Stimulated activated CD8-positive, alpha-beta memory T cell treated with anti-CD3 and anti-CD28 coated beads, Interleukin-4, amount 100 ng/mL, for 48 hours (primary cell): ENCODE data around the gene PRPF40A.

Source experiments
- DNase-seq: peaks from one replicate; pipeline ENCODE4 v3.0.0-alpha.2; 2020

The PRPF40A gene

DNA sequence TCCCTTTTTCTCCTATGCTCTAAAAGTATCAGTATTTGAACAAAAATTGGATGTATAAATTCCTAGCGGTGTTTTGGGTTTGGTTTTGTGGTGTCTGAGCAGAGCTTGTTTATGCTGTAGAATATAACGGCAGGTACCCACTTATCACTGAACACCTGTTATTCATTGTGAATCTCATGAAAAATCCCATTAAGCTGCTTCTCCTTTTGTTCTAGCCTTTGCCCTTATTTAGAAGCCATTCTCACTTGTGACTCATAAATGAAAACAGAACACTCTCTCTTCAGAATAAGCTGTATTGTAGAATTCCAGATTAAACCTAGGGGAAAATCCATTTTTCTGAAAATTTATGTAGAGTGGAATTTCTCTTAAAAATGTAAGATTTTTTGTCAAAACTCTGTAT is 104.0 kb downstream of the PRPF40A start:
- DNase-seq, result no peak

DNA sequence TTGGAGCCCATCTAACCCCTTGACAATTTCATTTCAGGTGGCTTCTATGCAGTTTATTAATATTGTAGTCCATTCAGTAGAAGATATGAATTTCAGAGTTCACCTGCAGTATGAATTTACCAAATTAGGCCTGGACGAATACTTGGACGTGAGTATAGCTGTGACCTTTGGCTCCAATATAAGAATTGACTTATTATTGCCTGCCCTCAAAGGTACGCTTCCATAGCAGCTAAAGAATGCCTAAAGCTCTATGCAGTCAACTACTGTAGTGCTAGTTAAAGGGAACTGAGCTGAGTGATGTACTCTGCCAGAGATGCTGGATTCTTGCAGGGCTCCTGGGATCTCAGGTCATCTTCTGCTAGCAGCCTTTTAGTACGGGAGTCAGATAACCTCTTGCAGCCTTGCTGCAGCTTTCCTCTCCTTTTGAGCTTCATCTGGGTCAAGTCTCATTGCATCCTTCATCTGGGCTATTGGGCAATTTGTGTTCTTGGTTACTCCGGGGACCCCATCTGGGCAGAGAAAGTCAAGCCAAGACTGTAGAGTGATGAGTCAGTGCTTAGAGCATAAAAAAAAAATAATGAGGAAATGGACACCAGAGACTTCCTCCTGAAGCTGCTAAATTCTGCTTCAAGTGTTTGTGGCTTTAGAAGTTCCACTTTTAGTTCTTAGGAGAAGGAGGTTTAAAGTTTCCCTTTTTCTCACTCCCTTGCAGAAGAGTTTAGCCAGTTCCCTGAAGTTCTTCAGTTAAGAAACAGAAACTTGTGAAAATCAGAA is 105.6 kb downstream of the PRPF40A start:
- no peak for DNase-seq

DNA sequence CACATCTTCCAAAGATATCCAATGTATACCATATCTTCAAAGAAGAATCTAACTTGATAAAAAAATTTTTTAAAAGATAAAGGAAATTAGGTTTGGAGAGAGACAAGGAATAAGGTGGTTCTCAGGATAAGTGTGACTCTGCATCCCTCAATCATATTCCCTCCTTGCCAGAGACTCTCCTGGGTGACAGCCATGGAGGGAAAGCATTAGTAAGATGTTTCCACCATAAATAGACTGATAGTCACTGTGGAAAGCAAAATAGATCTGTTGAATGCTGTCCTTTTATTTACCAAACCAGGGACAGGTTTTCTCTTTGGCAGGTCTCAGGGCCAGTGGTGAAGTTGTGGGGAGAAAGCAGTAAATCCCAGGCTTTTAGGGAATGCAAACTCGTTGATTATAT is 107.6 kb downstream of the PRPF40A start:
- DNase-seq, result no peak

DNA sequence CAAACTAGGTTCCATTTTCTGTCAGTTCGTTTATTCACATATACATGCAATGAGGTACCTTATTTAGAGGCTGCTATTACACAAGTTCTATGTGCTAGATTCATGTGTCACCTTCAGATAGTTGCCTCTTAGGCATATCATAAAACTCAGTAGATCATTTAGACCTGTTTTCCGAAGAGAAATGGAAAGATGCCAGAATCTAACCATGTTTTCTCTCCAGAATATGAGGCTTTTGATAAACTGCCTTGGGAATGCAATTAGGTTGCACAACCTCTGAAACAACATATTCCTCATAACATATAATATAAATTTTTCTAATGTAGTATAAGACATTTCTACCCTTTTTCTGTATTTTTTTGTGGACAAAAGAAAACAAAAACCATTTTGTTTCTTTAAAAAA is 108.1 kb downstream of the PRPF40A start:
- no peak for DNase-seq

DNA sequence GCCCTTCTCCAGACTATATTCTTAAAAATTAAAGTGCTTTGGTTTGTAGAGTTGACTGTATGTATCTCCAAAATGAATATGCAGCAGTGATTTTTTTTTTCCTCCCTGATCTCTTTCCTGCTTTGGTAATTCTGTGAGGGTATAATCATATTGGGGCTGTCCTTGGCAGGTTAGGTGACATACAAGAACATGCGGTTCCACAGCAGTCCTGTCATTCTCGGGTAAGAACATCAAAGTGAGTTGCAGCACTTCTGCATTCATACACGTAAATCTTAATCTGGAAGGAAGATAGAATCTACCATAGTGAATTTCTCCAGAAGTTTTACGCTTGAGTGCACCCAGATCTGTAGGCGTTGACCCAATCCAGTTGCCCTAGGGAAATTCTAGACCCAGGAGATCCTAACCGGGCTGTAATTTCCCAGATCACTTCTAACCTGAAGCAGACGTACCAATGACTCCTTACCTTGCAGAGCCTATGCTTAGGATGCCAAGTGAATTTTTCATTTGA is 109.4 kb downstream of the PRPF40A start:
- no peak for DNase-seq

DNA sequence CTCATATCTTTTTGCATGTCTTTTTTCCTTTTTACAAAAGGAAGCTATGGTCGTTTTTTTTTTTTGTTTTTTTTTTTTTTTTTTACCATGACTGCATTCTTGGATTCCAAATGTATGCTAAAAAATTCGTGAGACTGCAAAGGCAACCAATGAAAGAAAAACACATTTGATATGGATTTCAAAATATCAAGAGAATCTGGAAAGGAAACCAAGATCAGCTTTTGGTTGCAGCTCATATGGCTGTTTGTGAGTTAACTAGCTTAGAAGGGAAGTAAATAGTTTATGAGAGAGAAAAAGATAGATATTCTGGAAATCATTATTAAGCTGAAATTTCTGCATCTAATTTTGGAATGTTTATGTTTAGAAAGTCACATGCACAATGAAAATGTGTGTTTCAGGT is 110.3 kb downstream of the PRPF40A start:
- DNase-seq, result no peak

DNA sequence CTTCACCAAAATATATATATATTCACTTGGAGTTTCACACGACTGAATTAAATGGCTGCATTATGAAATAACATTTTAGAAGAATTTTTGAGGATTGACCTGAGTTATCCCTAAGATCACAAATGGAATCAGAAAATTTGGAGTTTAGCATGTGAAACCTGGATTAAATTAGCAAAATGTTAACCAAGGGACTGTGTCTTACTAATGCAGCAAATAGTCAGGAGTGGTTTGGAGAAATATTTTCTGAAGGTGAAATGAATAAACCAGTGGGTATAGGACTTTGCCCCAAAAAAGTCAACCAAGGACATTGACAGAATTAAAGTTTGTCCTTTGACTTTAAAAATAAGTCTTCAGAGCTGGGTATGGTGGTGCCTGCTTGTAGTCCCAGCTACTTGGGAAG is 111.2 kb downstream of the PRPF40A start:
- DNase-seq, result no peak

DNA sequence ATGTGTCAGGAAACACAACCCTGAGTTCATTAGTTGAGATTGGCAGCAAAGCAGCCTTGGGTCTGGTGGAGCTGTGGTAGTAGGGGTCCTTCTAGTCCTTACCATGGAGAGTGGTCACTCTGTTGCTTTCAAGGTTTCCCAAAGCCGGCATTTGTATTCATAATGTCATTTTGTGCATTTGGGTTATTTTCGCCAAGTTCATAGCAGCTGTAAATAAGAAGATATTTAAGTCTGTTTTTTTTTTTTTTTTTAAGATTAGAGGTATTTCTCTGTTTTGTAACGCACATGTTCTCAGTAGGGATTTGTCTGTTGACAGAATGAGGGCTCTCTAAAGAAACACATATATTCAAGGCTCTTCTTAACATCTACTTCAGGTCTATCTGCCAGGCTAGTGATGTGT is 114.1 kb downstream of the PRPF40A start:
- no peak for DNase-seq

DNA sequence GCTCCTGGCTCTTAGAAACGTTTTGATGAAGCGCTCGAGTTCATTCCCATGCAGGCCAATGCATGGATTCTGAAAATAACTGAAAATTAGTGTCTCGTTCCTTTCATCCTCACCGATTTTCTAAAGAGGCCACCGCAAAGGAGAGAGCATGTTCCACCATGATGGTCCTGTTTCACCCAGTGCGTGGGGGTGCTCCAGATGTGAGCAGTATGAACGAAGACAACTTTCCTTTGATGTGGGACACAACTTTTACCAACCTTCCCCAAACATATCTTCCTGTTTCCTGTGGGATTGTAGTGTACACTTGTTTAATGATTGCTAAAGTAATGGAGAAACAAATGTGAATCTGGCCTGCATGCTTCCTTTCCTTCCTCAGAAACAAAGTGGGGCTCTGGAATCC is 114.5 kb downstream of the PRPF40A start:
- no peak for DNase-seq
